Measurements from ENCODE around the gene CEBPG.
A peak's percentile ranks its signal among the peaks of the same experiment; 100 is the strongest.

DNA sequence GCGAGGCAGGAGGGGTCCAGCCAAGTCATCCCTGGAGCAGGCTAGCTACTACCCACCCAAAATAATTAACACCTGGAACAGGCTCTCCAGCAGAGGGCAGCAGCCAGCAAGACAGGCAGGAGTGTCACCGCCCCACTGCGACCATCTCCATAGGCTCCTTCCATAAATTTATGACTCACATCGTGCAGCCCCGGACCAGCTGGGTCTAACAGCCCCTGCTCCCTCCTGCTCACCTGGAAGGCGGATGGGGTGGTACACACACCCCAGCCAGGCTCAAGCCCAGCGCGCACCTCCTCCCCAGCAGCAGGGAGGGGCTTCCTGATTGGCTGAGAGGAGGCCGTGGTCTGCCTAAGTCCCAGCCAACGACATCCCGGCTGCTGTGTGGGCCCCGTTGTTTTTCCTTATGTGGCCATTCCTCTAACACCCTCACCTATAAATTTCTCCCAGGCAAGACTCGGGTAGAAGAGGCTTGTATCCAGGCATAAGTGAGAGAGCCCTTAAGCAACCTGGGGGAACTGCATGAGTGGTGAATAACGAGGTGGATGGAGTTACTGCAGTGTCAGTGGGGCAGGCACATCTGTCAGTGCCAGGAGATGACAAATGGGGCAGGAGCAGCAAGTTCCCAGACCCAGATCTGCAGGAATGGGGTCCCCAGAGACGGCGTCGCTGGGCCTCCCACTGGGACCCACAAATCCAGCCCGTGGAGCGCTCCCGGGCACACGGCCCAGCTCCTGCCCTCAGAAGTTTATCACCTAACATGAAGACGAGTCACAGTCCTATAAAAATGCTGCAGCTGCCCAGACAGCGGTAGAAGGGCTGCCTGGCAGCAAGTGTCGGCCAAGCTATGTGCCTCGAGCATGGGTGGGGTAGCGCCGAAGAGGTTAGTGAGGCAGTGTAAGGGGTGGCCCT is 43.1 kb downstream of the CEBPG start:
- TF ChIP-seq CTCF (IDR thresholded peaks at IDR 0.05) (peak in 5 of 7 experiments; percentile 28 to 56 (median 49)), POLR2A (IDR thresholded peaks at IDR 0.05) (no peak), EP300 (IDR thresholded peaks at IDR 0.05) (no peak), POLR2AphosphoS5 (IDR thresholded peaks at IDR 0.05) (no peak)

All from stomach (tissue), 4 donors.